ENCODE results near the gene PGA4. TPM values are rescaled to one million over a fixed set of nuclear protein-coding genes. Genes with fewer than 3 reads are reported as not detected.
"Not testable (repeated sequence)": the region's sequence is repeated elsewhere in the genome, so short reads cannot be mapped to it uniquely, and the experiment has no call there.

Gene PGA4
- total RNA-seq, 1 experiment from 2014 or later = not detected

GRCh38 chr11:61231585-61231984 is 9.4 kb downstream of the PGA4 start:
- H3K36me3 Mint-ChIP-seq, H3K4me1 Mint-ChIP-seq: not testable (repeated sequence)

GRCh38 chr11:61232548-61233145 is 10.5 kb downstream of the PGA4 start:
- H3K4me3 Mint-ChIP-seq; H3K27ac Mint-ChIP-seq; DNase-seq (ENCODE audit: low spot score); CTCF ChIA-PET; H3K9me3 Mint-ChIP-seq; H3K4me1 Mint-ChIP-seq; H3K27me3 Mint-ChIP-seq (ENCODE audit: low read depth); ATAC-seq; POLR2A ChIA-PET; H3K36me3 Mint-ChIP-seq: not testable (repeated sequence)

More at GRCh38 chr11:61231585-61231984, 9.4 kb downstream of the PGA4 start:
- H3K9me3 Mint-ChIP-seq; H3K27ac Mint-ChIP-seq; ATAC-seq; DNase-seq (ENCODE audit: low spot score); CTCF ChIA-PET; H3K27me3 Mint-ChIP-seq (ENCODE audit: low read depth); H3K4me3 Mint-ChIP-seq; POLR2A ChIA-PET: not testable (repeated sequence)

GRCh38 chr11:61237130-61237529 is 15.0 kb downstream of the PGA4 start:
- ATAC-seq; DNase-seq (ENCODE audit: low spot score); CTCF ChIA-PET; POLR2A ChIA-PET; H3K9me3 Mint-ChIP-seq; H3K36me3 Mint-ChIP-seq; H3K27me3 Mint-ChIP-seq (ENCODE audit: low read depth); H3K4me3 Mint-ChIP-seq; H3K4me1 Mint-ChIP-seq; H3K27ac Mint-ChIP-seq: not testable (repeated sequence)

- POLR2A ChIA-PET; DNase-seq (ENCODE audit: low spot score); H3K36me3 Mint-ChIP-seq; H3K27me3 Mint-ChIP-seq (ENCODE audit: low read depth); ATAC-seq; H3K4me1 Mint-ChIP-seq; H3K9me3 Mint-ChIP-seq; CTCF ChIA-PET; H3K27ac Mint-ChIP-seq; H3K4me3 Mint-ChIP-seq: not testable (repeated sequence)
- 0 out of 2 replicates have a peak, but pooled peaks have one; percentile 22 for TF ChIP-seq ZNF512 (CRISPR knock-in tag; IDR thresholded peaks at IDR 0.05; ENCODE audit: borderline replicate concordance)
Measured at GRCh38 chr11:61240288-61240687, 18.1 kb downstream of the PGA4 start.

GRCh38 chr11:61240875-61241274 is 18.7 kb downstream of the PGA4 start, which contains the start of gene PGA5:
PGA5 (plus strand) TSS chr11:61241175; CDS start chr11:61241227, 52 bp downstream.
- H3K27me3 Mint-ChIP-seq (ENCODE audit: low read depth); H3K4me1 Mint-ChIP-seq; POLR2A ChIA-PET; DNase-seq (ENCODE audit: low spot score); H3K36me3 Mint-ChIP-seq; H3K4me3 Mint-ChIP-seq; H3K27ac Mint-ChIP-seq; H3K9me3 Mint-ChIP-seq; CTCF ChIA-PET: not testable (repeated sequence)
- ATAC-seq = peak; percentile 9

- POLR2A ChIA-PET; H3K36me3 Mint-ChIP-seq; CTCF ChIA-PET; H3K9me3 Mint-ChIP-seq; DNase-seq (ENCODE audit: low spot score); H3K27ac Mint-ChIP-seq; H3K4me3 Mint-ChIP-seq; H3K4me1 Mint-ChIP-seq; H3K27me3 Mint-ChIP-seq (ENCODE audit: low read depth): not testable (repeated sequence)
- peak; percentile 12 for ATAC-seq
Measured at GRCh38 chr11:61241526-61241925, 19.4 kb downstream of the PGA4 start.

GRCh38 chr11:61245284-61245964 is 23.3 kb downstream of the PGA4 start:
- H3K4me3 Mint-ChIP-seq; H3K9me3 Mint-ChIP-seq; CTCF ChIA-PET; H3K4me1 Mint-ChIP-seq; DNase-seq (ENCODE audit: low spot score); ATAC-seq; H3K27me3 Mint-ChIP-seq (ENCODE audit: low read depth); POLR2A ChIA-PET; H3K36me3 Mint-ChIP-seq; H3K27ac Mint-ChIP-seq: not testable (repeated sequence)

- ATAC-seq = not testable (repeated sequence)
Measured at GRCh38 chr11:61248071-61248470, 25.9 kb downstream of the PGA4 start.

GRCh38 chr11:61249201-61249600 is 27.1 kb downstream of the PGA4 start:
- H3K4me3 Mint-ChIP-seq; CTCF ChIA-PET; ATAC-seq; H3K4me1 Mint-ChIP-seq; H3K9me3 Mint-ChIP-seq; POLR2A ChIA-PET; H3K27me3 Mint-ChIP-seq (ENCODE audit: low read depth); H3K27ac Mint-ChIP-seq; DNase-seq (ENCODE audit: low spot score); H3K36me3 Mint-ChIP-seq: not testable (repeated sequence)

More at GRCh38 chr11:61248071-61248470, 25.9 kb downstream of the PGA4 start:
- DNase-seq (ENCODE audit: low spot score); H3K36me3 Mint-ChIP-seq; H3K4me3 Mint-ChIP-seq; H3K27me3 Mint-ChIP-seq (ENCODE audit: low read depth); H3K9me3 Mint-ChIP-seq; POLR2A ChIA-PET; CTCF ChIA-PET; H3K27ac Mint-ChIP-seq; H3K4me1 Mint-ChIP-seq: not testable (repeated sequence)

- H3K27ac Mint-ChIP-seq; DNase-seq (ENCODE audit: low spot score); H3K27me3 Mint-ChIP-seq (ENCODE audit: low read depth); ATAC-seq; POLR2A ChIA-PET; H3K4me3 Mint-ChIP-seq; H3K36me3 Mint-ChIP-seq; H3K4me1 Mint-ChIP-seq; H3K9me3 Mint-ChIP-seq: not testable (repeated sequence)
- CTCF ChIA-PET = interaction anchor here (0.7 to 2.1 kb wide), 4 partner anchors 42 to 178 kb away, joined by 3 to 6 read pairs (median 4); no protein-coding TSS in a partner anchor
Measured at GRCh38 chr11:61250796-61251765, 28.9 kb downstream of the PGA4 start.

GRCh38 chr11:61252332-61252731 is 30.2 kb downstream of the PGA4 start:
- H3K27ac Mint-ChIP-seq; DNase-seq (ENCODE audit: low spot score); POLR2A ChIA-PET; H3K27me3 Mint-ChIP-seq (ENCODE audit: low read depth); H3K9me3 Mint-ChIP-seq; H3K4me3 Mint-ChIP-seq; H3K4me1 Mint-ChIP-seq; H3K36me3 Mint-ChIP-seq; ATAC-seq: not testable (repeated sequence)
- CTCF ChIA-PET = interaction anchor here (1.9 to 2.1 kb wide), 2 partner anchors 41 to 84 kb away, joined by 4 to 6 read pairs; no protein-coding TSS in a partner anchor

All from WTC11 (cell line).